Cardiac fibroblast (primary cell): Measurements from ENCODE around the gene ETNK2.

Source experiments
- DNase-seq, 2 donors: peaks; one replicate each; pipeline versions ENCODE4 v3.0.0 to v3.0.0-alpha.2; 2010; ENCODE audit warnings: low read depth in 2 of 2
- H3K4me3 ChIP-seq, 2 donors: replicated peaks in 1 of 2; 1 replicate in 1 of 2; 2 replicates in 1 of 2; pipeline ENCODE4 v1.5.1; 2011; ENCODE audit warnings: low read depth in 2 of 2, low read length in 2 of 2, mild to moderate bottlenecking in 2 of 2, moderate library complexity in 1 of 2
- TF ChIP-seq, protein P1 (sequence below): IDR thresholded peaks from one replicate; pipeline ENCODE4 v1.5.1; 2011; ENCODE audit warnings: low read depth, mild to moderate bottlenecking, low read length, inconsistent platforms

ETNK2 gene

DNA sequence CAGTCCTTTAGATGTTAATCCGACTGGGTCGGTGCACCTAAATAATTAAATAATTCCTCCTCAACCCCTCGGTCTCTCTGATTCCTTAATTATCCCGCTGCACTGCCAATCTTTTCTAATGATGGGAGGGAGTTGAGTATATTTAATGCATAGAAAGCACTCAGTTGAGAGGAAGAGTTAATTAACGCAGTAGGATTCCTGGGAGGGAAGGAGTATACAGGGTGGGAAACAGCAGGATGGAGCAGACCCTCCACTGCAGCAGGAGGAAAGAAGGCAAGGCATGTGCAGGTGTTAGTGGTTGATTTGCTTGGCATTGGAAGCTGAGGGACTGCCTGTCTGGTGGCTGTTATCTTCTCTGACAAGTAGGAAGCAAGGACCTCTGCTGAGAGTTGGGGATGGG lies 24.2 kb upstream of the ETNK2 start:
- DNase-seq: no peak
- H3K4me3 ChIP-seq: no peak overlapping the region
- TF ChIP-seq, protein P1, sequence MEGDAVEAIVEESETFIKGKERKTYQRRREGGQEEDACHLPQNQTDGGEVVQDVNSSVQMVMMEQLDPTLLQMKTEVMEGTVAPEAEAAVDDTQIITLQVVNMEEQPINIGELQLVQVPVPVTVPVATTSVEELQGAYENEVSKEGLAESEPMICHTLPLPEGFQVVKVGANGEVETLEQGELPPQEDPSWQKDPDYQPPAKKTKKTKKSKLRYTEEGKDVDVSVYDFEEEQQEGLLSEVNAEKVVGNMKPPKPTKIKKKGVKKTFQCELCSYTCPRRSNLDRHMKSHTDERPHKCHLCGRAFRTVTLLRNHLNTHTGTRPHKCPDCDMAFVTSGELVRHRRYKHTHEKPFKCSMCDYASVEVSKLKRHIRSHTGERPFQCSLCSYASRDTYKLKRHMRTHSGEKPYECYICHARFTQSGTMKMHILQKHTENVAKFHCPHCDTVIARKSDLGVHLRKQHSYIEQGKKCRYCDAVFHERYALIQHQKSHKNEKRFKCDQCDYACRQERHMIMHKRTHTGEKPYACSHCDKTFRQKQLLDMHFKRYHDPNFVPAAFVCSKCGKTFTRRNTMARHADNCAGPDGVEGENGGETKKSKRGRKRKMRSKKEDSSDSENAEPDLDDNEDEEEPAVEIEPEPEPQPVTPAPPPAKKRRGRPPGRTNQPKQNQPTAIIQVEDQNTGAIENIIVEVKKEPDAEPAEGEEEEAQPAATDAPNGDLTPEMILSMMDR: no peak

DNA sequence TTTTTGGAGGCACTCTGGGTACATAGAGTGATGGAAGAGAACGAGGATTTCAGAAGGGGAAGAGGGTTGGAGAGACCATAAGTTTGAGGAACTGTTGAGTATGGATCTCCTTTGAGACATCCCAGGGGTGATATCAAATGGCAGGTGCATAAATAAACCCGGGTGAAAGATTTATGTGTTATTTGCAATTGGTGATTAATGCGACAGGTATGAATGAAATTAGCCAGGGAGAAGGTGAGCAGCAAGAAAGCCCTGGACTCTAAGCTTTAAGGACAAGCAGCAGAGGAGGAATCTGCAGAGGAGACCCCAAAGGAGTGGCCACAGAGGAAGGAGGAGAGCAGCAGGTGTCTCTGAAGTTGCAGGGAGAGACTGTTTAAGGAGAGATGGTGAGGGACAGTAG lies 23.1 kb upstream of the ETNK2 start:
- H3K4me3 ChIP-seq: no peak overlapping the region
- no peak for DNase-seq
- TF ChIP-seq, protein P1: no peak

DNA sequence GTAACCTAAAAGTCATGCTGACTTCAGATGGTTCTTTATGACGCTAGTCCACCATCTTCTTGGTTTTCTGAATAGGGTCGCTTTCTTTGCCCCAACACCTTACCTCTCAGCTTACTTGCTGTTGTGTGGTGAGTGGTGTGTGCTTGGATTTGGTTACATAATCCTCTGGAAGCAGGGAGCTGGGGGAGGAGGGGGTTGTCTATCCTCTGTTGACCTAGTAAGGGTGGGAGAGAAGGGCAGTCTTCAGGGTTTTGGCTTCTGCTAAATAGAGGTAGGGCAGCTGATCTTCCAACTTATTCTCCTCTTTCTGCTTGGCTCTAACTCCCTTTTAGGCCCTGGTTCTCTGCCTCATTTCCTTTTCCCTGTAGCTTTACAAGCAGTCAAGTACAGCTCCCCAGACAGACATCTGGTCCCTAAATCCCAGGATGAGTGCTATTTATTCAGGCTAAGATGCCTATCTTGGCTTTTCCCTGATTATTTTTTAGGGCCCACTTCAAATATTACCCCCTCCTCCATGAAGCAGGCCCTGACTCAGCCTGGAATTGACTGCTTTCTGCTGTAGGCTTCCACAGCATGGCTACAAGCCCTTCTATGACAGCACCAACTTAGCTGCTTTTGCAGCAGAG lies 20.7 kb upstream of the ETNK2 start:
- H3K4me3 ChIP-seq: no peak overlapping the region
- TF ChIP-seq, protein P1: no peak
- no peak for DNase-seq

DNA sequence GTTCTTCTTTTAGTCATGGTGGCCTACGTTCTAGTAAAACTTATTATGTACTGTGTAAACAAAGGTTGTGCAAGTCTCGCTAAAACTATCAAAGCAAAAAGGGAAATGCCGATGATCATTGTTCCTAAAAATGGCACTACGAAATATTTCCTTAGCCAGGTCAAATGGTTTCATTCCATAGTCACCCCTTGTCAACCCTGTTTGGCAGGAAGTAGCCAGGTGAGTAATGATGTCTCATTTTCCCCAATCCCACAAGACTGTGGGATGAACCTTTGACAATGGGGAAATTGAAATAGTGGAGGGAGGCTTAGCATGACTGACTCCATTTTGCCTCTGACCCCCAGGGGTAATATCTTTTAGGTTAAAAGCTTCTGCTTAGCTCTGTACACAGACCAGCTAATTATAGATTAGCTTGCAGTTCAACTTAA lies 19.9 kb upstream of the ETNK2 start:
- TF ChIP-seq, protein P1: no peak
- H3K4me3 ChIP-seq: no peak overlapping the region

DNA sequence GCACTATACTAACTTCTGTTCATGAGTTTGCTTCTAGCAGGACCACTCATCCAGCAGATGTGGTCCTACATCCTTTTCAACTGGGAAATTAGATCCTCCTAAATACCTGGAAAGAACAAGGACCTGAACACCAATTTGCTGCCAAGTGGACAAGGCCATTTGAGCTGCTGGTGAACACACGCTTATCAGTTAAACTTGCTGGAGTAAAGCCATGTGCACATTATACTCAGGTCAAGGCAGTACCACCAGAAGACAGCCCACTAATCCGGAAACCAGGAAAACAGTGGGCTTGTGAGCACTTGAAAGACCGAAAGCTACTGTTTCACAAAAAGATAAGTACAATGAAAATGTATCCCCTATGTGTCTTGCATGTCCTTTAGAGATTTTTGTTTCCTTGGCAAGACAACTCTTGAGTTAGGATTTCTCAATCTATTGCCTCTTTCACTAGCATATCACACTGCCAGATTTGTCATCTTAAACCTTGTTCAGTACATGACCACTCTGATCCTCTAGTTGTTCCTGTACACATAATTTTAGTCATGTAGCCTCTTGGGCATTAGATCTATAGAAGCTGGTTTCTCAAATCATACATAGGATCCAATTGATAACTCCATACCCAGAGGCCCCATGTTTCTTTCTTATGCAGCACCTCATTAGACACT lies 18.8 kb upstream of the ETNK2 start:
- TF ChIP-seq, protein P1: no peak
- H3K4me3 ChIP-seq: no peak overlapping the region
- peak in 1 of 2 donors; percentile 37 for DNase-seq

More for the DNA sequence above, 19.9 kb upstream of the ETNK2 start:
- peak; percentile 26 to 96 for DNase-seq

DNA sequence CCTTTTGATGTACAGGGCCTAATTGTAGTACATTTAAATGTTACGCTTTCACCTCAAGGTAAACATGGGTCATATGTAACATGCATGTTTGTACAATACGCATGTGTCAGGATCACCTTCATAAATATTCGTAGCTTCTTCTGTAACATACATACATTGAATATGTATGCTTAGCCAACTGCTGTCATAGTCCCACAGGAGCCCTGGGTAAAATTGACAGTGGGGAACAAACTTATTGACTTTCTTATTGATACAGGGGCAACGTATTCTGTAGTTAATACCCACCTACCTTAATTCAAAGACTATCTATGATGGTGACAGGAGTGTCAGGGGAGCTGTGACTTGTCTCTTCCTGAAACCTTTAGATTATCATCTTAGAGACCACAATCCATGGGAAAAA lies 18.0 kb upstream of the ETNK2 start:
- TF ChIP-seq, protein P1: no peak
- DNase-seq: no peak

More for the DNA sequence above, 18.0 kb upstream of the ETNK2 start:
- no peak overlapping the region for H3K4me3 ChIP-seq
